Fibroblast of pulmonary artery (primary cell): ENCODE results near the gene DOK6.
"Not testable (repeated sequence)": the region's sequence is repeated elsewhere in the genome, so short reads cannot be mapped to it uniquely, and the experiment has no call there.

Source experiments
- DNase-seq: peaks from one replicate; pipeline ENCODE4 v3.0.0-alpha.2; 2010; ENCODE audit warnings: low read depth
- H3K4me3 ChIP-seq: replicated peaks from 2 replicates; pipeline ENCODE4 v1.5.1; 2011; ENCODE audit warnings: low read depth, mild to moderate bottlenecking, control low read depth, low read length, moderate library complexity
- TF ChIP-seq, protein P1 (sequence below): IDR thresholded peaks from 2 replicates; pipeline ENCODE4 v1.5.1; 2011; ENCODE audit warnings: mild to moderate bottlenecking, control low read depth, low read length, inconsistent platforms; ENCODE audit errors: missing control alignments

The DOK6 gene

DNA sequence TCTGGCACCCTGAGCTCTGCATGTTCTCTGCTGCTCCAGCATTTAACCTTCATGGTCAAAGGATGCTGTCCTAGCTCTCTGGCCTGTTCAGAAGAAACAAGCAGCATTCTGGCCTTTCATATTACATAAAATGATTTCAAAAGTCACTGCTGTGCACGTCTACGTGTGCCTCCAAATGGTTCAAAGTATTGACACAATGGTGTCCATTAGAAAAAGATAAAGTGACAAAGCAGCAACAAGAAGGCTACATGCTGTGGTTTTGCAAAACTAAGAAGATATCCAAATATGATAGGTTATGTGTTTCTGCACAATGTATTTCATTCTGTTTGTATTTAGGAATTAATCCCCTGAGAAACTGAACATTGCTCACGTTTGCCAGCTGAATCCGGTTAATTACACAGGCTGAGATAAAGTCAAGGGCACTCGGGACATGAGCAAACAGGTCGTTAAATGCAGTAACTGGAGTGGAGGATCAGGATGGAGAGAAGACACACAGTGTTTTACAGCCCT is 258.5 kb downstream of the DOK6 start:
- no peak overlapping the region for H3K4me3 ChIP-seq
- TF ChIP-seq, protein P1, sequence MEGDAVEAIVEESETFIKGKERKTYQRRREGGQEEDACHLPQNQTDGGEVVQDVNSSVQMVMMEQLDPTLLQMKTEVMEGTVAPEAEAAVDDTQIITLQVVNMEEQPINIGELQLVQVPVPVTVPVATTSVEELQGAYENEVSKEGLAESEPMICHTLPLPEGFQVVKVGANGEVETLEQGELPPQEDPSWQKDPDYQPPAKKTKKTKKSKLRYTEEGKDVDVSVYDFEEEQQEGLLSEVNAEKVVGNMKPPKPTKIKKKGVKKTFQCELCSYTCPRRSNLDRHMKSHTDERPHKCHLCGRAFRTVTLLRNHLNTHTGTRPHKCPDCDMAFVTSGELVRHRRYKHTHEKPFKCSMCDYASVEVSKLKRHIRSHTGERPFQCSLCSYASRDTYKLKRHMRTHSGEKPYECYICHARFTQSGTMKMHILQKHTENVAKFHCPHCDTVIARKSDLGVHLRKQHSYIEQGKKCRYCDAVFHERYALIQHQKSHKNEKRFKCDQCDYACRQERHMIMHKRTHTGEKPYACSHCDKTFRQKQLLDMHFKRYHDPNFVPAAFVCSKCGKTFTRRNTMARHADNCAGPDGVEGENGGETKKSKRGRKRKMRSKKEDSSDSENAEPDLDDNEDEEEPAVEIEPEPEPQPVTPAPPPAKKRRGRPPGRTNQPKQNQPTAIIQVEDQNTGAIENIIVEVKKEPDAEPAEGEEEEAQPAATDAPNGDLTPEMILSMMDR = no peak
- no peak for DNase-seq

DNA sequence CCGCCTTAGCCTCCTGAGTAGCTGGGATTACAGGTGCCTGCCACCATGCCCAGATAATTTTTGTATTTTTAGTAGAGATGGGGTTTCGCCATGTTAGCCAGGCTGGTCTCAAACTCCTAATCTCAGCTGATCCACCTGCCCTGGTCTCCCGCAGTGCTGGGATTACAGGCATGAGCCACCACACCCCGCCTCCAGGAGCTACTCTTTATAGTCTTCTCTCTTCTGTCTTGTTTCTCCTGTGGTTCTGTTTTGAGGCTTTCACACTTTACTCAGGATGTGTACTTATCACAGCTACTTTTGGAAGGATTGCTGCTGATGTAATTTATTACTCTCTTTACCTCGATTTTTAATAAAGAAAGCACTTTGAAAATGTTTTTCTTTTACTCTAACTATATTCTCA is 261.4 kb downstream of the DOK6 start:
- not testable (repeated sequence) for H3K4me3 ChIP-seq, DNase-seq

DNA sequence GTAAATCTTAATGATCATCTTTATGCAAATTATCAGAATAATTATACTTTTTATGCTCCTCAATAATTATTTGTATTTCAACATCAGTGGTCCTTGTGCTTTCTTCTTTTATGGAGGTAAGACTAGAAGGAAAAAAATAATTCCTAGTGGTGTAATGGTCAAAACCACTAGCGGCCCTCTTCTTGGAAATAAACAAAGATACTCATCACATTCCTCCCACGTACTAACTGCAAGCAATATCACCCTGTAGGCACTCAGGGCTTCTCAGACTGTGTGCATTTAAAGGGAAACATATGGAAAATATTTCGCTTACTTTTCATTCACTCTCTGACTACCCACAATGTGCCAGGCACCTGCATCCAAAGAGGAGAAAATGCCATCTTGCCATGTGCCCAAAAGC is 263.7 kb downstream of the DOK6 start:
- TF ChIP-seq, protein P1 = no peak
- H3K4me3 ChIP-seq = no peak overlapping the region
- DNase-seq = no peak

DNA sequence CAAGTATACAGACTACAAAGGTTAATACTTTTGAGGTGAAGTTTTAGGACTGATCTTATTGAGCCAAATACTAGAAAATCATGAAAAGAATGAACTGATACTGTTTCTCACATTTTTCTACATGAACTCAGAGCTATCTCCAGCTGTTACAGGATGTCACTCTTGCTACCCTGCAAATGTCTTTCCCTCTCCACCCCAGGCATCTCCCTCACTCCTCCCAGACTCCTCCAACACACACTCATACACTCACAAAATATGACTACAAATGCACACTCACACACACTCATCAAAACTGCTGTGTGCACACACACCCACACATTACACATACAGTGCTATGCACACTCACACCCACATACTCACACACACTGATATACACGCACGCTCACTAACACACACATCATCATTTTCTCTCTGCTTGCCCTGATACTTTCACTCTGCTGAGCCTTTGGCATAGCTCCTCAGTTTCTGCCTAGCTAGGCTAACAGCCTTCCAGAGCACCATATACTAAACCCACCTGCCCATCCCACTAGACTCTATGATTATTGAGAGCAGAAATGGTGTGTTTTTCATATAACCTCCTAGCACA is 273.7 kb downstream of the DOK6 start:
- TF ChIP-seq, protein P1 = no peak
- no peak for DNase-seq
- no peak overlapping the region for H3K4me3 ChIP-seq

DNA sequence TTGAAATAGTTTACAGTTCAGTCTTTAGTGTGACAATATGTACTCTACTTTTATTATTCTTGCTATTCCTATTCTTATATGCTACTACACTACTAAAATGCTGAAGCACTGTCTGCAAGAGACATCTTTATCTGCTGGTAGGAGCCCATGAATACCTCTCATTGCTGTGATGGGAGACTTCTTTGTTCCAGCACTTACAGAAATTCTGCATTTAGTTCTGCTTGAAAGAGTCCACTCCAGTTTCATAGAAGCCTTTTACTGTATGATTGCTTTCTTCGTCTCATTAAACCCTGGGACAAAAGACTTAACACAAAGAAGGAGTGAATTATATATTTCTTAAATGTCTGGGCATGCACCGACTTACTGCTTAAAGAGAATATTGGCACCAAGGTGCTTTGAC is 274.3 kb downstream of the DOK6 start:
- DNase-seq = no peak
- H3K4me3 ChIP-seq = no peak overlapping the region
- TF ChIP-seq, protein P1 = no peak

DNA sequence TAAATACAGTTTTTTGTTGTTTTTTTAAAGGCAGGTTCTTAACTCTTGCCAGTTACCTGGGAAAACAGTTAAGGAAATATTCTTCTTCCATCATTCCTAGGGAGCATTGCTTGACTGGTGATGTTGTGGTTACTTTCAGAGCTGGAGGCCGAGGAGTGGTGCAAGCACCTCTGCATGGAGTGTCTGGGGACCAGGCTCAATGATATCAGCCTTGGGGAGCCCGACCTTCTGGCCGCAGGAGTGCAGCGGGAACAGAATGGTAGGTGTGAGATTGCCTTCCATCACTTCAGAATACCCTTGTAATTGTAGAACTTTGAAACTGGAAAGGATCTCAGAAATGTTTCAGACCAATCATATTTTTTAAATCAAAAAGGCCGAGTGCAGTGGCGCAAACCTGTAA is 276.9 kb downstream of the DOK6 start:
- no peak overlapping the region for H3K4me3 ChIP-seq
- no peak for DNase-seq
- TF ChIP-seq, protein P1 = no peak

DNA sequence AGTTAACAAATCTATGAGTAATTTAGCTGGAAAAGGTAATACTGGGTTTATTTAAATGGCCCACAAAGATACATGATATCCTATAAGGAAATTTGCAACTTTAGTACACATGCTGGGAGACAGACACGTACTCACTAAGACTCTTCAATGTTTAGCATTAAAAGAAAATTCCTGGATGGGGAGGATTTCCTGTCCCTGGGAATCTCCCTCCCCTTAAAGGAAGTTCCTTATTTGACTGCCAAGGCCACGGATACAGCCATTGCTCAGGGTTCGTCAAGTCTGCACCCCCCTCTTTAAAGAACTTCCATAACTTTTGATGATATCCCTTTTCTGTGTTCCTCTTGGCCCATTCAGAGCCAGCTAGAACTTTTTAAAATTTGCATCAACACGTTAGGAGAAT is 279.4 kb downstream of the DOK6 start:
- peak; percentile 8 for DNase-seq
- no peak overlapping the region for H3K4me3 ChIP-seq
- TF ChIP-seq, protein P1 = no peak
